ENCODE measurements around the gene SPHK2.

Gene SPHK2

GRCh38 chr19:48603449-48603848 is 15.9 kb upstream of the SPHK2 start:
- no peaks in the 10 kb centered on the region for H3K27me3 ChIP-seq
- no peak overlapping the region for H3K9ac ChIP-seq
- TF ChIP-seq Cebpa-rat (IDR thresholded peaks at IDR 0.05) = no peak
- peaks cover 7% of the 10 kb centered on the region; the same call in 1 of the 2 replicates for H3K36me3 ChIP-seq
- peaks cover 15% of the 10 kb centered on the region for H3K4me1 ChIP-seq
- H3K4me3 ChIP-seq = no peak overlapping the region
- H4K20me1 ChIP-seq = no peaks in the 10 kb centered on the region
- no peak overlapping the region for H3K4me2 ChIP-seq
- no peak overlapping the region for H3K27ac ChIP-seq
- no peaks in the 10 kb centered on the region for H3K9me3 ChIP-seq

- H3K9me3 ChIP-seq = no peaks in the 10 kb centered on the region
- H3K27ac ChIP-seq = no peak overlapping the region
- no peak overlapping the region for H3K4me2 ChIP-seq
- no peak for TF ChIP-seq Cebpa-rat (IDR thresholded peaks at IDR 0.05)
- H4K20me1 ChIP-seq = no peaks in the 10 kb centered on the region
- H3K4me1 ChIP-seq = peaks cover 18% of the 10 kb centered on the region
- no peak overlapping the region for H3K9ac ChIP-seq
- H3K36me3 ChIP-seq = peaks cover 7% of the 10 kb centered on the region; the same call in 1 of the 2 replicates
- H3K4me3 ChIP-seq = no peak overlapping the region
- H3K27me3 ChIP-seq = no peaks in the 10 kb centered on the region
Measured at GRCh38 chr19:48603850-48604249, 15.5 kb upstream of the SPHK2 start.

GRCh38 chr19:48606463-48607358 is 12.6 kb upstream of the SPHK2 start, which contains the start of gene SPACA4:
Gene SPACA4, plus strand, starts transcription at chr19:48606742. Its CDS starts 237 bp downstream, at chr19:48606979.
- no peak within 1 kb of the TSS for H3K4me2 ChIP-seq
- peaks cover 12% of the 10 kb centered on the region for H3K4me1 ChIP-seq
- no peaks in the 10 kb centered on the region for H4K20me1 ChIP-seq
- 0 out of 2 replicates have a peak within 1 kb of the TSS, but pooled peaks have one; percentile 34 for H3K9ac ChIP-seq
- peaks cover 7% of the 10 kb centered on the region; the same call in 1 of the 2 replicates for H3K36me3 ChIP-seq
- no peaks in the 10 kb centered on the region for H3K27me3 ChIP-seq
- H3K4me3 ChIP-seq = no peak within 1 kb of the TSS
- no peak for TF ChIP-seq Cebpa-rat (IDR thresholded peaks at IDR 0.05)
- H3K9me3 ChIP-seq = no peaks in the 10 kb centered on the region
- H3K27ac ChIP-seq = no peak within 1 kb of the TSS

GRCh38 chr19:48607359-48607755 is 11.9 kb upstream of the SPHK2 start:
- TF ChIP-seq Cebpa-rat (IDR thresholded peaks at IDR 0.05) = no peak
- Histone ChIP-seq H3K4me2 (no peak overlapping the region), H3K4me1 (peaks cover 12% of the 10 kb centered on the region), H3K9me3 (no peaks in the 10 kb centered on the region), H4K20me1 (no peaks in the 10 kb centered on the region), H3K9ac (0 out of 2 replicates have a peak overlapping the region, but pooled peaks have one; percentile 34), H3K36me3 (peaks cover 7% of the 10 kb centered on the region; the same call in 1 of the 2 replicates), H3K27me3 (no peaks in the 10 kb centered on the region), H3K27ac (no peak overlapping the region), H3K4me3 (no peak overlapping the region)

- Histone ChIP-seq H3K4me1 (peaks cover 24% of the 10 kb centered on the region), H4K20me1 (peaks cover 4% of the 10 kb centered on the region; the same call in 1 of the 2 replicates), H3K9ac (peak overlapping the region; percentile 66; the same call in 1 of the 2 replicates), H3K4me2 (peak overlapping the region; percentile 70), H3K9me3 (no peaks in the 10 kb centered on the region), H3K36me3 (peaks cover 9% of the 10 kb centered on the region), H3K27me3 (no peaks in the 10 kb centered on the region), H3K4me3 (no peak overlapping the region), H3K27ac (peak overlapping the region; percentile 67)
- TF ChIP-seq Cebpa-rat (IDR thresholded peaks at IDR 0.05) = no peak
Measured at GRCh38 chr19:48608798-48609263, 10.5 kb upstream of the SPHK2 start.

- Histone ChIP-seq H3K4me3 (no peak overlapping the region), H4K20me1 (peaks cover 12% of the 10 kb centered on the region), H3K9me3 (no peaks in the 10 kb centered on the region), H3K9ac (no peak overlapping the region), H3K4me1 (peaks cover 27% of the 10 kb centered on the region), H3K36me3 (peaks cover 18% of the 10 kb centered on the region), H3K27ac (peak overlapping the region; percentile 67), H3K27me3 (no peaks in the 10 kb centered on the region), H3K4me2 (peak overlapping the region; percentile 70)
- no peak for TF ChIP-seq Cebpa-rat (IDR thresholded peaks at IDR 0.05)
Measured at GRCh38 chr19:48609571-48610108, 9.7 kb upstream of the SPHK2 start.

GRCh38 chr19:48611872-48612271 is 7.4 kb upstream of the SPHK2 start:
- no peak overlapping the region for H3K9ac ChIP-seq
- no peak overlapping the region for H3K4me3 ChIP-seq
- H3K4me2 ChIP-seq = no peak overlapping the region
- no peaks in the 10 kb centered on the region for H3K9me3 ChIP-seq
- no peaks in the 10 kb centered on the region for H3K27me3 ChIP-seq
- no peak for TF ChIP-seq Cebpa-rat (IDR thresholded peaks at IDR 0.05)
- peaks cover 34% of the 10 kb centered on the region for H4K20me1 ChIP-seq
- peaks cover 46% of the 10 kb centered on the region for H3K4me1 ChIP-seq
- H3K27ac ChIP-seq = no peak overlapping the region
- H3K36me3 ChIP-seq = peaks cover 40% of the 10 kb centered on the region

GRCh38 chr19:48613024-48613851 is 6.1 kb upstream of the SPHK2 start:
- Histone ChIP-seq H3K4me2 (no peak overlapping the region), H3K4me3 (no peak overlapping the region), H4K20me1 (peaks cover 48% of the 10 kb centered on the region), H3K9me3 (no peaks in the 10 kb centered on the region), H3K36me3 (peaks cover 52% of the 10 kb centered on the region), H3K4me1 (peaks cover 58% of the 10 kb centered on the region), H3K9ac (no peak overlapping the region), H3K27me3 (no peaks in the 10 kb centered on the region), H3K27ac (peak overlapping the region; percentile 26; the same call in 1 of the 2 replicates)
- no peak for TF ChIP-seq Cebpa-rat (IDR thresholded peaks at IDR 0.05)

GRCh38 chr19:48613852-48614435 is 5.4 kb upstream of the SPHK2 start:
- peak overlapping the region; percentile 26 for H3K27ac ChIP-seq
- H4K20me1 ChIP-seq = peaks cover 54% of the 10 kb centered on the region
- peak overlapping the region; percentile 4; the same call in 1 of the 2 replicates for H3K9ac ChIP-seq
- H3K9me3 ChIP-seq = no peaks in the 10 kb centered on the region
- H3K4me3 ChIP-seq = no peak overlapping the region
- peaks cover 52% of the 10 kb centered on the region for H3K4me1 ChIP-seq
- no peak for TF ChIP-seq Cebpa-rat (IDR thresholded peaks at IDR 0.05)
- no peak overlapping the region for H3K4me2 ChIP-seq
- H3K36me3 ChIP-seq = peaks cover 52% of the 10 kb centered on the region
- no peaks in the 10 kb centered on the region for H3K27me3 ChIP-seq

All from BLaER1 (cell line).